GM12872 (cell line): ENCODE data around the gene SLBP.

ENCODE experiments used
- CTCF ChIP-seq: IDR thresholded peaks from 3 replicates; pipeline ENCODE4 v1.5.1; 2011; ENCODE audit warnings: low read depth, mild to moderate bottlenecking, low read length, moderate library complexity; ENCODE audit not compliant: insufficient read depth

The SLBP gene

GRCh38 chr4:1717129-1718094, 5.3 kb upstream of the SLBP start:
- no peak for TF ChIP-seq CTCF

GRCh38 chr4:1716065-1716945, 4.2 kb upstream of the SLBP start:
- no peak for TF ChIP-seq CTCF

GRCh38 chr4:1715002-1715758, 3.1 kb upstream of the SLBP start:
- TF ChIP-seq CTCF: no peak

- TF ChIP-seq CTCF: no peak
Observed at GRCh38 chr4:1714303-1715001, 2.3 kb upstream of the SLBP start.

- TF ChIP-seq CTCF: no peak
Observed at GRCh38 chr4:1713003-1713851, 1.1 kb upstream of the SLBP start.

- TF ChIP-seq CTCF: no peak
Observed at GRCh38 chr4:1711571-1712215, 426 bp downstream of the SLBP start.
